Neural progenitor cell (in vitro differentiated cells): ENCODE measurements around the gene NKAIN2.

Source experiments
- CTCF ChIP-seq: fragments of 200-600 bp; sonication (generic); IDR thresholded peaks from 2 replicates; pipeline ENCODE4 v1.5.1; 2017; ENCODE audit warnings: antibody characterized with exemption, mild to moderate bottlenecking
- EZH2 ChIP-seq: fragments of 200-600 bp; sonication (generic); IDR thresholded peaks from 2 replicates; pipeline ENCODE4 v1.6.1; 2017; ENCODE audit warnings: antibody characterized with exemption, mild to moderate bottlenecking, moderate library complexity

GRCh38 chr6:124738482-124738881 lies 934.8 kb downstream of the NKAIN2 start:
- TF ChIP-seq CTCF (no peak), EZH2 (no peak)
